CD4-positive, alpha-beta T cell treated with Interleukin-17A for 4 hours (primary cell): ENCODE data around the gene HHATL.

Source experiments
- DNase-seq: peaks from one replicate; pipeline ENCODE4 v3.0.0-alpha.2; 2020; ENCODE audit warnings: mixed read lengths

HHATL gene

GRCh38 chr3:42711491-42712343, 9.1 kb upstream of the HHATL start:
- no peak for DNase-seq

- no peak for DNase-seq
Measured at GRCh38 chr3:42710323-42711021, 7.9 kb upstream of the HHATL start.

GRCh38 chr3:42709621-42710020, 7.0 kb upstream of the HHATL start:
- DNase-seq: no peak

- DNase-seq: no peak
Measured at GRCh38 chr3:42708611-42709151, 6.1 kb upstream of the HHATL start.

GRCh38 chr3:42707620-42708355, 5.2 kb upstream of the HHATL start:
- DNase-seq: no peak

- DNase-seq: no peak
Measured at GRCh38 chr3:42706721-42707619, 4.4 kb upstream of the HHATL start.

GRCh38 chr3:42705962-42706585, 3.5 kb upstream of the HHATL start:
- DNase-seq: no peak

GRCh38 chr3:42705058-42705767, 2.6 kb upstream of the HHATL start:
- DNase-seq: no peak

- DNase-seq: no peak
Measured at GRCh38 chr3:42704136-42704841, 1.7 kb upstream of the HHATL start.

GRCh38 chr3:42703695-42704025, 1.1 kb upstream of the HHATL start:
- DNase-seq: no peak

GRCh38 chr3:42702982-42703694, 540 bp upstream of the HHATL start:
- DNase-seq: no peak

GRCh38 chr3:42701371-42702065, 1.1 kb downstream of the HHATL start:
- DNase-seq: peak; percentile 73

GRCh38 chr3:42700366-42701288, 2.0 kb downstream of the HHATL start:
- DNase-seq: no peak

- DNase-seq: no peak
Measured at GRCh38 chr3:42699511-42699971, 3.1 kb downstream of the HHATL start.

GRCh38 chr3:42698911-42699230, 3.7 kb downstream of the HHATL start:
- no peak for DNase-seq

GRCh38 chr3:42698216-42698910, 4.2 kb downstream of the HHATL start:
- DNase-seq: no peak

- DNase-seq: no peak
Measured at GRCh38 chr3:42697289-42698051, 5.1 kb downstream of the HHATL start.
